Upper lobe of left lung (tissue), 6 donors: ENCODE measurements around the gene BTF3L4. TPM values are rescaled to one million over a fixed set of nuclear protein-coding genes. Genes with fewer than 3 reads are reported as not detected.

ENCODE experiments used
- ATAC-seq, 2 donors: fragments of 200-7000 bp; cut with Tn5 transposase; one replicate each; pipeline ENCODE4 v1.9.1; 2022; ENCODE audit warnings: mild to moderate bottlenecking in 2 of 2, moderate library complexity in 2 of 2; ENCODE audit not compliant: low FRiP score in 2 of 2
- DNase-seq, 2 donors: peaks; one replicate each; pipeline ENCODE4 v3.0.0-alpha.2; 2019 to 2020
- H3K27ac ChIP-seq, 4 donors: fragments of 200-600 bp; sonication (generic); one replicate each; pipeline ENCODE4 v1.5.1; 2016 to 2019
- H3K27me3 ChIP-seq, 4 donors: fragments of 200-600 bp; sonication (generic); one replicate each; pipeline ENCODE4 v1.5.1; 2017 to 2019
- H3K36me3 ChIP-seq, 4 donors: fragments of 200-600 bp; sonication (generic); one replicate each; pipeline ENCODE4 v1.5.1; 2016 to 2019
- H3K4me1 ChIP-seq, 4 donors: fragments of 200-600 bp; sonication (generic); one replicate each; pipeline ENCODE4 v1.5.1; 2018 to 2019
- H3K4me3 ChIP-seq, 4 donors: fragments of 200-600 bp; sonication (generic); one replicate each; pipeline ENCODE4 v1.5.1; 2017 to 2019; ENCODE audit warnings: mild to moderate bottlenecking in 2 of 4, moderate library complexity in 1 of 4
- H3K9me3 ChIP-seq, 4 donors: fragments of 200-600 bp; sonication (generic); one replicate each; pipeline ENCODE4 v1.5.1; 2018 to 2019
- CTCF ChIP-seq, 6 experiments: fragments of 450-650 bp in 4 of 6; fragments of 200-600 bp in 2 of 6; sonication (generic) in 2 of 6; IDR thresholded peaks; one replicate each; pipeline ENCODE4 v1.5.1; 2016 to 2019; ENCODE audit warnings: antibody characterized with exemption in 6 of 6
- EP300 ChIP-seq, 4 donors: sonication (generic); formaldehyde crosslinking; IDR thresholded peaks; one replicate each; pipeline ENCODE4 v1.5.1; 2017; ENCODE audit warnings: antibody characterized with exemption in 4 of 4, control low read depth in 2 of 4
- POLR2A ChIP-seq, 4 donors: fragments of 450-650 bp; IDR thresholded peaks; one replicate each; pipeline ENCODE4 v1.5.1; 2016 to 2017; ENCODE audit warnings: antibody characterized with exemption in 4 of 4, mild to moderate bottlenecking in 2 of 4
- POLR2AphosphoS5 ChIP-seq, 2 donors: sonication (generic); formaldehyde crosslinking; IDR thresholded peaks; one replicate each; pipeline ENCODE4 v1.5.1; 2017; ENCODE audit warnings: antibody characterized with exemption in 2 of 2
- WGBS, 2 donors: methylation state at CpG; one replicate each; pipeline ENCODE4 v1.1.5; 2017 to 2018; 5-methylcytosine and 5-hydroxymethylcytosine counted together
- total RNA-seq, 6 donors: library from RNA; depleted of rRNA in 4 of 6; stranded (reverse); fragments of >200 nt in 4 of 6; gene quantifications; one replicate each; pipeline versions ENCODE4 v1.1.0 to v1.2.1, GENCODE V29; 2016 to 2021
- donor health status: DM: no; HTN: no; CAD: no; lungs with moderate emphysema.
- donor health status: DM: no; HTN: yes; CAD: no; lungs with severe emphysema.

BTF3L4 gene
- total RNA-seq, 6 donors from 2014 or later, result 6.0 to 48.0 (median 34.4) TPM

GRCh38 chr1:52057876-52058415 lies 1.9 kb downstream of the BTF3L4 start:
- H3K4me3 ChIP-seq, result no peak overlapping the region
- H3K36me3 ChIP-seq, result peaks cover 9 to 21% (median 17%) of the 10 kb centered on the region in 4 donors
- H3K27ac ChIP-seq, result peak overlapping the region in 1 of 4 donors; percentile 95
- peaks cover 28 to 49% (median 35%) of the 10 kb centered on the region in 4 donors for H3K4me1 ChIP-seq
- ATAC-seq (no peak), DNase-seq (no peak)
- H3K9me3 ChIP-seq, result no peaks in the 10 kb centered on the region
- H3K27me3 ChIP-seq, result no peaks in the 10 kb centered on the region
- WGBS, 2 donors, result 72 to 78% methylated on average over 1 of the region's 1 CpG
- no peak for TF ChIP-seq EP300 (IDR thresholded peaks at IDR 0.05)
- no peak for TF ChIP-seq POLR2AphosphoS5 (IDR thresholded peaks at IDR 0.05)
- TF ChIP-seq POLR2A (IDR thresholded peaks at IDR 0.05), result no peak

- peaks cover 9 to 33% (median 20%) of the 10 kb centered on the region in 4 donors for H3K36me3 ChIP-seq
- H3K27ac ChIP-seq, result peak overlapping the region in 1 of 4 donors; percentile 3
- H3K27me3 ChIP-seq, result no peaks in the 10 kb centered on the region
- H3K4me3 ChIP-seq, result no peak overlapping the region
- TF ChIP-seq POLR2A (IDR thresholded peaks at IDR 0.05) (no peak), CTCF (IDR thresholded peaks at IDR 0.05) (no peak), EP300 (IDR thresholded peaks at IDR 0.05) (no peak), POLR2AphosphoS5 (IDR thresholded peaks at IDR 0.05) (no peak)
- peaks cover 21 to 36% (median 28%) of the 10 kb centered on the region in 4 donors for H3K4me1 ChIP-seq
- ATAC-seq (no peak), DNase-seq (no peak)
- H3K9me3 ChIP-seq, result no peaks in the 10 kb centered on the region
These were observed 3.2 kb downstream of the BTF3L4 start for GRCh38 chr1:52059321-52059720.

- H3K36me3 ChIP-seq, result peaks cover 9 to 37% (median 23%) of the 10 kb centered on the region in 4 donors
- TF ChIP-seq EP300 (IDR thresholded peaks at IDR 0.05) (no peak), CTCF (IDR thresholded peaks at IDR 0.05) (no peak), POLR2AphosphoS5 (IDR thresholded peaks at IDR 0.05) (no peak), POLR2A (IDR thresholded peaks at IDR 0.05) (no peak)
- DNase-seq (no peak), ATAC-seq (no peak)
- 87 to 93% methylated on average over 1 of the region's 1 CpG for WGBS, 2 donors
- H3K27ac ChIP-seq, result no peak overlapping the region
- no peaks in the 10 kb centered on the region for H3K27me3 ChIP-seq
- H3K9me3 ChIP-seq, result no peaks in the 10 kb centered on the region
- peaks cover 19 to 32% (median 25%) of the 10 kb centered on the region in 4 donors for H3K4me1 ChIP-seq
- H3K4me3 ChIP-seq, result no peak overlapping the region
These were observed 3.8 kb downstream of the BTF3L4 start for GRCh38 chr1:52059888-52060287.

- no peak for DNase-seq
- H3K4me1 ChIP-seq, result peaks cover 19 to 32% (median 25%) of the 10 kb centered on the region in 4 donors
- TF ChIP-seq EP300 (IDR thresholded peaks at IDR 0.05), result no peak
- no peak for TF ChIP-seq CTCF (IDR thresholded peaks at IDR 0.05)
- TF ChIP-seq POLR2AphosphoS5 (IDR thresholded peaks at IDR 0.05), result no peak
- no peak for TF ChIP-seq POLR2A (IDR thresholded peaks at IDR 0.05)
- no peaks in the 10 kb centered on the region for H3K27me3 ChIP-seq
- H3K4me3 ChIP-seq, result no peak overlapping the region
- no peak for ATAC-seq
- 95 to 99% methylated on average over 4 of the region's 4 CpGs for WGBS, 2 donors
- no peaks in the 10 kb centered on the region for H3K9me3 ChIP-seq
- no peak overlapping the region for H3K27ac ChIP-seq
- peaks cover 15 to 47% (median 30%) of the 10 kb centered on the region in 4 donors for H3K36me3 ChIP-seq
These were observed 4.7 kb downstream of the BTF3L4 start for GRCh38 chr1:52060822-52061221.

GRCh38 chr1:52063192-52063591 lies 7.1 kb downstream of the BTF3L4 start:
- H3K4me3 ChIP-seq, result no peak overlapping the region
- H3K4me1 ChIP-seq, result peaks cover 8 to 16% (median 11%) of the 10 kb centered on the region in 4 donors
- H3K27ac ChIP-seq, result no peak overlapping the region
- DNase-seq (no peak), ATAC-seq (no peak)
- no peak for TF ChIP-seq CTCF (IDR thresholded peaks at IDR 0.05)
- no peaks in the 10 kb centered on the region for H3K9me3 ChIP-seq
- no peaks in the 10 kb centered on the region for H3K27me3 ChIP-seq
- H3K36me3 ChIP-seq, result peaks cover 15 to 70% (median 49%) of the 10 kb centered on the region in 4 donors
- 88 to 89% methylated on average over 2 of the region's 2 CpGs for WGBS, 2 donors
